ENCODE measurements around the gene PROKR1. TPM values are rescaled to one million over a fixed set of nuclear protein-coding genes. Genes with fewer than 3 reads are reported as not detected.

Gene PROKR1
- total and polyA plus RNA-seq, 8 donors = not detected

- Histone ChIP-seq H3K27ac (no peak overlapping the region), H3K36me3 (no peaks in the 10 kb centered on the region), H3K27me3 (no peaks in the 10 kb centered on the region), H3K4me1 (no peaks in the 10 kb centered on the region), H3K4me3 (no peak overlapping the region), H3K9me3 (no peaks in the 10 kb centered on the region)
- WGBS, 5 donors = 65 to 87% (median 82%) methylated on average over 5 of the region's 5 CpGs
- TF ChIP-seq CTCF (IDR thresholded peaks at IDR 0.05) (no peak), POLR2A (IDR thresholded peaks at IDR 0.05) (no peak), EP300 (IDR thresholded peaks at IDR 0.05) (no peak), POLR2AphosphoS5 (IDR thresholded peaks at IDR 0.05) (no peak)
- intact Hi-C loops (cut with DNase I; ENCODE audit: low total_unique reads) = no loop called here
- no peak for DNase-seq
These were observed 42.8 kb downstream of the PROKR1 start for GRCh38 chr2:68686178-68686577.

- H3K27ac ChIP-seq = no peak overlapping the region
- H3K36me3 ChIP-seq = no peaks in the 10 kb centered on the region
- H3K4me3 ChIP-seq = no peak overlapping the region
- intact Hi-C loops (cut with DNase I; ENCODE audit: low total_unique reads) = no loop called here
- H3K4me1 ChIP-seq = no peaks in the 10 kb centered on the region
- H3K27me3 ChIP-seq = no peaks in the 10 kb centered on the region
- TF ChIP-seq CTCF (IDR thresholded peaks at IDR 0.05) = no peak
- no peak for TF ChIP-seq POLR2AphosphoS5 (IDR thresholded peaks at IDR 0.05)
- TF ChIP-seq EP300 (IDR thresholded peaks at IDR 0.05) = no peak
- TF ChIP-seq POLR2A (IDR thresholded peaks at IDR 0.05) = no peak
- H3K9me3 ChIP-seq = no peaks in the 10 kb centered on the region
- no peak for DNase-seq
- 85 to 94% (median 91%) methylated on average over 1 of the region's 1 CpG for WGBS, 5 donors
These were observed 43.6 kb downstream of the PROKR1 start for GRCh38 chr2:68687018-68687417.

GRCh38 chr2:68689553-68690537 lies 46.5 kb downstream of the PROKR1 start:
- intact Hi-C loops (cut with DNase I; ENCODE audit: low total_unique reads) = no loop called here
- no peaks in the 10 kb centered on the region for H3K4me1 ChIP-seq
- no peaks in the 10 kb centered on the region for H3K27me3 ChIP-seq
- TF ChIP-seq EP300 (IDR thresholded peaks at IDR 0.05) (no peak), POLR2AphosphoS5 (IDR thresholded peaks at IDR 0.05) (no peak), CTCF (IDR thresholded peaks at IDR 0.05) (no peak), POLR2A (IDR thresholded peaks at IDR 0.05) (no peak)
- no peak for DNase-seq
- 58 to 74% (median 63%) methylated on average over 7 of the region's 7 CpGs for WGBS, 5 donors
- H3K9me3 ChIP-seq = no peaks in the 10 kb centered on the region
- H3K4me3 ChIP-seq = no peak overlapping the region
- peak overlapping the region in 1 of 5 donors; percentile 62 for H3K27ac ChIP-seq
- H3K36me3 ChIP-seq = no peaks in the 10 kb centered on the region

- 79 to 95% (median 81%) methylated on average over 3 of the region's 3 CpGs for WGBS, 5 donors
- Histone ChIP-seq H3K4me3 (no peak overlapping the region), H3K9me3 (peaks cover 0 to under 1% (median 0%) of the 10 kb centered on the region in 4 donors), H3K36me3 (no peaks in the 10 kb centered on the region), H3K27ac (peak overlapping the region in 1 of 5 donors; percentile 62), H3K4me1 (no peaks in the 10 kb centered on the region), H3K27me3 (no peaks in the 10 kb centered on the region)
- DNase-seq = no peak
- intact Hi-C loops (cut with DNase I; ENCODE audit: low total_unique reads) = no loop called here
- TF ChIP-seq CTCF (IDR thresholded peaks at IDR 0.05) (no peak), EP300 (IDR thresholded peaks at IDR 0.05) (no peak), POLR2AphosphoS5 (IDR thresholded peaks at IDR 0.05) (no peak), POLR2A (IDR thresholded peaks at IDR 0.05) (no peak)
These were observed 47.5 kb downstream of the PROKR1 start for GRCh38 chr2:68690851-68691250.

Measured in stomach (tissue), 9 donors.